AG10803 (cell line): ENCODE data around the gene EVL.

Source experiments
- DNase-seq: peaks from one replicate; pipeline ENCODE4 v3.0.0; 2010; ENCODE audit warnings: low read depth
- H3K4me3 ChIP-seq: 2 replicates; pipeline ENCODE4 v1.5.1; 2011; ENCODE audit warnings: mild to moderate bottlenecking, low read length, control low read depth
- TF ChIP-seq, protein P1 (sequence below): conservative IDR thresholded peaks from 2 replicates; pipeline ENCODE4 v1.5.1; 2011; ENCODE audit warnings: mild to moderate bottlenecking, low read length, control low read depth, inconsistent platforms

The EVL gene

DNA sequence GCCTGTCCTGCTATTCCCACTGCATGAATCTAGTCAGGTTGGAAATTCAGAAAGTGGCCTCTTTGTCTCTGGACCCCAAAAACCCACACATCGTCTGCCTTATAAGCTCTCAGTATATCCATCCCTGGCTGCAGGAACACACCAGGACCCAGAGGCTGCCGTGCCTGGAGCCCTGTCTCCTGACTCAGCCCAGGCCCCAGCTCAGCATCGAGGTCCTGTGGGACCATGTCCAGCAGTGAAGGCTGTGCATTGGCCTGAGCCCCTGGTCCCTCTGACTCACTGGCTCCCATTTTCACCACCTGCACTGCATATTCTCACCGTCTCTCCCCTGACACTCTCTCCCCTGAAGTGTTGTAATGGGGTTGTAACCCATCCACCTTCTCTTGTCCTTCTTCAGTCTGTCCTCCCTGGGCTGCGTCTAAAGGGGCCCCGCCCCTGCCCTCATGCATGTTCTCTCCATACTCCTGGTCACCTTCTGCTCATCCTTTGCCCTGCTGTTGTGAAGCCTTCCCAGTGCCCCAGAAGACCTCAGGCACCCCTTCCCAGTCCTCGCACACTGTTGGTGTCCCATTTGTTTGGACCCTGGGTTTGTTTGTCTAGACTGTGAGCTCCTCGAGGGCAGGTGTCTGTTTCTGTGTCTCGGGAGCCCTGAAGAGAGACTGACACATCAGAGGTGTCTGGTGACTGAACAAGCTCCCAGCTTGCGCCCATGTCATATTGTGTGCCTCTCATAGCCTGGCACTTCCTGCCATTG lies 43.8 kb downstream of the EVL start:
- TF ChIP-seq, protein P1, sequence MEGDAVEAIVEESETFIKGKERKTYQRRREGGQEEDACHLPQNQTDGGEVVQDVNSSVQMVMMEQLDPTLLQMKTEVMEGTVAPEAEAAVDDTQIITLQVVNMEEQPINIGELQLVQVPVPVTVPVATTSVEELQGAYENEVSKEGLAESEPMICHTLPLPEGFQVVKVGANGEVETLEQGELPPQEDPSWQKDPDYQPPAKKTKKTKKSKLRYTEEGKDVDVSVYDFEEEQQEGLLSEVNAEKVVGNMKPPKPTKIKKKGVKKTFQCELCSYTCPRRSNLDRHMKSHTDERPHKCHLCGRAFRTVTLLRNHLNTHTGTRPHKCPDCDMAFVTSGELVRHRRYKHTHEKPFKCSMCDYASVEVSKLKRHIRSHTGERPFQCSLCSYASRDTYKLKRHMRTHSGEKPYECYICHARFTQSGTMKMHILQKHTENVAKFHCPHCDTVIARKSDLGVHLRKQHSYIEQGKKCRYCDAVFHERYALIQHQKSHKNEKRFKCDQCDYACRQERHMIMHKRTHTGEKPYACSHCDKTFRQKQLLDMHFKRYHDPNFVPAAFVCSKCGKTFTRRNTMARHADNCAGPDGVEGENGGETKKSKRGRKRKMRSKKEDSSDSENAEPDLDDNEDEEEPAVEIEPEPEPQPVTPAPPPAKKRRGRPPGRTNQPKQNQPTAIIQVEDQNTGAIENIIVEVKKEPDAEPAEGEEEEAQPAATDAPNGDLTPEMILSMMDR: no peak
- H3K4me3 ChIP-seq: no peak overlapping the region
- DNase-seq: peak; percentile 29

DNA sequence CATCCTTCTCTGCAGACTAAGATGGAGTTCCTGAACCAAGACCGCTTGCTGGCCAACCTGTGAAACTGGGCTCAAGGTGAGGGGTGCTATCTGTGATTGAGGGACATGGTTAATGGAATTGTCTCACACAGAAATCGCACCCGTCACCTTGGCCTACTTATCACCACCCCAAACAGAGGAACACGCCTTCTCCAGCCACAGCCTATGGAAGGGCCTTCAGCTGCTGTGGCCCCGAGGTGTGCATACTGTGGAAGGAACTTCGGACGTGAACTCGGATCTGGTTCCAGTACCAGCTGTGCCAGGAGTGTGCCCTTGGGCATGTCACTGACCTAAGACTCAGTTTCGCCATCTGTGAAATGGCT lies 44.4 kb downstream of the EVL start:
- TF ChIP-seq, protein P1: no peak
- H3K4me3 ChIP-seq: no peak overlapping the region
- no peak for DNase-seq

DNA sequence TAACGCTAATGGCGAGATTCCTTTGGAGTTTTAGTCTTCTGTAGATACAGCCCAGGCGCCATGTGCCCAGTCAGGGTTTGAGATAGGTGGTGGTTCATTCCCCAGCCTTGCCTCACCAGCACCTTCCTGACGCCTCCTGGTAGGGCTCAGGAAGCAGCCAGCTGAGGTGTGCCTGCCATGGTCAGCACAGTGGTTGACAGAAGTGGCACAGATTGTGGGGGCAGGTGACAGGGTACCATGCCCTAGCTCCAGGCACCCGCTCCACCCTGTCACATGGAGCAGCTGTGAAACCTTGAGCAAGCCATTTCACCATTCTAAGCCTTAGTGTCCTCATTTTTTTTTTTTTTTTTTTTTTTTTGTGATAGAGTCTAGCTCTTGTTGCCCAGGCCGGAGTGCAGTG lies 45.6 kb downstream of the EVL start:
- TF ChIP-seq, protein P1: no peak
- DNase-seq: no peak
- no peak overlapping the region for H3K4me3 ChIP-seq

DNA sequence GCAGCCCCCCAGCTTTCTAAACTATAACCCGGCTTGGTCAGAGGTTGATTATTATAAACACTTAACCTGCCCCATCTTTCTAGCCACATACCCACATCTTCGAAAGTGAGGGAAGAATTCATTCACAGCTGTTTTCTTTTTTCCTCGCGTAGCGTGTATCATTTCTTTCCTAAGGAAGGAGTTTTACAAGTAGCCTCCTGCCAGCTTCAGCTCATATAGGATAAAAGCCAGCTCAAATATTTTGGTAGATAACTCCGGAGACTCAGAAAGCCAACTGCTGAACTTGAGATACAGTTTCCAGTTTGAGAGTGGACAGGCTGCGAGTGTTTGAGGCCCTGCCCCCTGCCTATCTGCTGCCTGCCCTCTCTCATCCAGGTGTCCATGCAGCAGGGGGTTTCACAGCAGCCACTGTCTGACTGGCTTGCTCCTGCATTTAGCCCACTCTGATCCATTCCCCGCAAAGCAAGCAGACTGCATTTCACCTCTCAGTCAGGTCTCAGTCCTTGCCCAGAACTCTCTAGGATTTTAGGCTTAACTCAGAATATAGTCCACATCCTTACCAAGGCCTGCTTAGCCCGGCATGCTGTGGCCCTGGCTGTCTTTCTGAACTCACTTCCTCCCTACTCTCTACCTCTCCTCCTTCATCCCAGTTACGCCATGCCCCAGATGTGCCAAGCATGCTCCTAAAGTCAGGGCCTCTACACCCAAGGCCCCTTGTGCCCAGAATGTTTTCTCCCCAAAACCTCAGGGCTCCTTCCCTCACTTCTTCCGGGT lies 46.9 kb downstream of the EVL start:
- no peak overlapping the region for H3K4me3 ChIP-seq
- DNase-seq: no peak
- TF ChIP-seq, protein P1: no peak

DNA sequence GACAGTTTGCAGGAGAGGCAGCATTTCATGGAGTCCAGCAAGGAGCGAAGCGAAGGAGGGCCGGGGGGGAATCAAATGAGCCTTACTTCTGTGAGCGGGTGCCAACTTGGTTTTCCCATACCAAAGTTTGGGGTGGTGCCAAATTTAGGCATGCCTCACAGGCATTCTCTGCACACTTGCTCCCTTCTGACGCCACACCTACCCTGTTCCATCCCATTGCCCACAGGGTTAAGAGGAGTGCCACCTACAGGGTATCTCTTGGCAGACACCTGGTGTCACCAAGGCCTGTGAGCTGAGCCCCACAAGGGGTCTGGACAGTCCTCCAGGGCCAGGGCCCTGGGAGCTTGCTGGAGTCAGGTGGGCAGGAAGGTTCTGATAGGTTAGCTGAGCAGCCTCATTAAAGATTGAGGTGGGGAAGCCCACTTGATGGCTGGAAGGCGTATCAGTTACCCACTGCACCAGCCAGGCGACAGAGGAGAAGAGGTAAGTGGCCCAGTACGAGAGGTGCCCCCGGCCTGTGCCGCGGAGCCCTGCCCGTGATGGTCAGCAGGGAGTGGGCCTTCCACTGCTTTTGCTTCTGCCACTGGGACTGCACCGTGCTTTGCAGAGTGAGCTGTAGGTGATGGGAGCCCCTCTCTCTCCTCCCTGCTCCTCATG lies 49.0 kb downstream of the EVL start:
- TF ChIP-seq, protein P1: no peak
- DNase-seq: no peak
- no peak overlapping the region for H3K4me3 ChIP-seq

GRCh38 chr14:100115236-100115635 lies 50.0 kb downstream of the EVL start:
- DNase-seq: no peak
- H3K4me3 ChIP-seq: no peak overlapping the region
- TF ChIP-seq, protein P1: no peak
